Endothelial cell of umbilical vein (primary cell): ENCODE measurements around the gene CNOT9. TPM values are rescaled to one million over a fixed set of nuclear protein-coding genes. Genes with fewer than 3 reads are reported as not detected.

Source experiments
- BruUV-seq: library from RNA; stranded (reverse); fragments of 400-500 nt; replicated peaks from 2 replicates; lab custom pipeline; 2021; lab: Mats Ljungman, UMichigan
- CTCF ChIA-PET: fragments of 300-600, 350-600 bp; sonication (Branson Sonifier 250); formaldehyde crosslinking; loops from one replicate; lab custom pipeline; 2021; ENCODE audit warnings: antibody characterized with exemption, inconsistent platforms; lab: Charles Lee
- POLR2A ChIA-PET: fragments of 300-600, 350-600 bp; sonication (Branson Sonifier 250); formaldehyde crosslinking; loops from one replicate; lab custom pipeline; 2021; ENCODE audit warnings: antibody characterized with exemption, inconsistent platforms; lab: Charles Lee
- DNase-seq: peaks from one replicate; pipeline ENCODE4 v3.0.0-alpha.2; 2011; ENCODE audit warnings: low read depth, low spot score
- FAIRE-seq: peaks from 2 replicates; lab custom pipeline; 2011; peaks lifted over from hg19 to GRCh38; lab: Jason Lieb, UNC
- H2AFZ ChIP-seq: 2 replicates; pipeline ENCODE4 v1.6.0; 2012; ENCODE audit warnings: low read depth, low read length, control low read depth, inconsistent platforms
- H3K27ac ChIP-seq: 2 replicates; pipeline ENCODE4 v1.5.1; 2011; ENCODE audit warnings: low read depth, mild to moderate bottlenecking, control low read depth, low read length, moderate library complexity; ENCODE audit not compliant: insufficient read depth
- H3K27me3 ChIP-seq, 2 experiments: 2 replicates each; pipeline versions ENCODE4 v1.6.0 to v1.6.1; 2011; ENCODE audit warnings: low read length in 2 of 2, mixed read lengths in 1 of 2; ENCODE audit not compliant: control insufficient read depth in 2 of 2, insufficient read depth in 2 of 2
- H3K36me3 ChIP-seq, 2 experiments: 2 replicates in 1 of 2; 3 replicates in 1 of 2; pipeline ENCODE4 v1.5.1; 2011; ENCODE audit warnings: low read length in 2 of 2, mild to moderate bottlenecking in 1 of 2, moderate library complexity in 1 of 2; ENCODE audit not compliant: control insufficient read depth in 2 of 2, insufficient read depth in 2 of 2; ENCODE audit errors: extremely low read depth in 1 of 2
- H3K4me1 ChIP-seq: 3 replicates; pipeline ENCODE4 v1.5.1; 2011; ENCODE audit warnings: mild to moderate bottlenecking, low read length; ENCODE audit not compliant: control insufficient read depth, insufficient read depth; ENCODE audit errors: extremely low read depth
- H3K4me2 ChIP-seq: 2 replicates; pipeline ENCODE4 v1.6.1; 2011; ENCODE audit warnings: low read length, control low read depth, mixed read lengths; ENCODE audit not compliant: insufficient read depth
- H3K4me3 ChIP-seq, 3 experiments: fragments of 200-600 bp in 1 of 3; sonication (generic), shearing (Covaris generic) in 1 of 3; replicated peaks in 1 of 3; 2 replicates each; pipeline ENCODE4 v1.5.1; 2011 to 2016; ENCODE audit warnings: control low read depth in 3 of 3, low read length in 3 of 3, mild to moderate bottlenecking in 2 of 3, inconsistent platforms in 1 of 3, low read depth in 1 of 3, moderate library complexity in 1 of 3; ENCODE audit not compliant: insufficient read depth in 1 of 3
- H3K79me2 ChIP-seq: 2 replicates; pipeline ENCODE4 v1.6.0; 2012; ENCODE audit warnings: low read length, inconsistent platforms; ENCODE audit not compliant: control insufficient read depth, insufficient read depth
- H3K9ac ChIP-seq: replicated peaks from 2 replicates; pipeline ENCODE3; 2011; ENCODE audit warnings: low read length, control low read depth; ENCODE audit not compliant: insufficient read depth; ENCODE audit errors: extremely low read depth
- H3K9me1 ChIP-seq: replicated peaks from 3 replicates; pipeline ENCODE4 v1.6.0; 2011; ENCODE audit warnings: mild to moderate bottlenecking, low read length; ENCODE audit not compliant: control insufficient read depth, insufficient read depth; ENCODE audit errors: extremely low read depth
- H3K9me3 ChIP-seq: replicated peaks from 2 replicates; pipeline ENCODE4 v1.5.1; 2012; ENCODE audit warnings: low read length, inconsistent platforms; ENCODE audit not compliant: control insufficient read depth, insufficient read depth
- H4K20me1 ChIP-seq: replicated peaks from 2 replicates; pipeline ENCODE3; 2011; ENCODE audit warnings: mild to moderate bottlenecking, low read length; ENCODE audit not compliant: control insufficient read depth, insufficient read depth; ENCODE audit errors: extremely low read depth
- CTCF ChIP-seq, 2 donors: IDR thresholded peaks; 1 replicate in 1 of 2; 2 replicates in 1 of 2; pipeline ENCODE4 v1.5.1; 2011; ENCODE audit warnings: low read length in 2 of 2, mild to moderate bottlenecking in 2 of 2, moderate library complexity in 2 of 2, control low read depth in 1 of 2, inconsistent platforms in 1 of 2, low read depth in 1 of 2; ENCODE audit not compliant: insufficient read depth in 1 of 2; ENCODE audit errors: extremely low read depth in 1 of 2
- EZH2 ChIP-seq: IDR thresholded peaks from 2 replicates; pipeline ENCODE4 v1.6.1; 2012; ENCODE audit warnings: borderline replicate concordance, low read depth, mild to moderate bottlenecking, moderate library complexity, low read length, inconsistent platforms; ENCODE audit not compliant: severe bottlenecking
- FOS ChIP-seq: IDR thresholded peaks from 2 replicates; pipeline ENCODE4 v1.6.1; 2011; ENCODE audit warnings: mild to moderate bottlenecking, low read length, moderate library complexity, borderline replicate concordance; ENCODE audit not compliant: insufficient read depth
- GATA2 ChIP-seq: IDR thresholded peaks from 2 replicates; pipeline ENCODE4 v1.7.0; 2011; ENCODE audit warnings: low read depth, mild to moderate bottlenecking, moderate library complexity, mixed read lengths, low read length; ENCODE audit not compliant: insufficient read length, insufficient read depth
- JUN ChIP-seq: IDR thresholded peaks from 2 replicates; pipeline ENCODE4 v1.6.1; 2011; ENCODE audit warnings: borderline replicate concordance, low read depth; ENCODE audit not compliant: insufficient read length, insufficient read depth
- MAX ChIP-seq: IDR thresholded peaks from 2 replicates; pipeline ENCODE4 v1.6.1; 2011; ENCODE audit not compliant: insufficient read depth, insufficient read length
- MYC ChIP-seq: IDR thresholded peaks from one replicate; pipeline ENCODE4 v1.6.1; 2011; ENCODE audit warnings: mild to moderate bottlenecking, low read depth, low read length
- POLR2A ChIP-seq: IDR thresholded peaks from 2 replicates; pipeline ENCODE4 v1.6.1; 2012; ENCODE audit warnings: low read depth, mild to moderate bottlenecking, control low read depth, low read length
- POLR2AphosphoS5 ChIP-seq: IDR thresholded peaks from 2 replicates; pipeline ENCODE4 v1.6.1; 2012; ENCODE audit warnings: low read depth, mild to moderate bottlenecking, control low read depth, low read length, moderate library complexity; ENCODE audit not compliant: insufficient read depth
- dilution Hi-C: fragments of 300-500 bp; cut with MboI; formaldehyde crosslinking; loops from one replicate; pipeline ENCODE4 v1.15.0; 2019; ENCODE audit warnings: low sequenced_read_pairs; ENCODE audit not compliant: extremely low pct_ligation_motif_present
- intact Hi-C: fragments of 100-400 bp; cut with micrococcal nuclease; formaldehyde crosslinking; loops from one replicate; pipeline ENCODE4 v1.10.0; 2022
- polyA plus RNA-seq, 4 experiments: library from polyadenylated mRNA; depleted of rRNA in 3 of 4; stranded (reverse) in 3 of 4; unstranded in 1 of 4; fragments of >200 nt; gene quantifications; 2 replicates each; pipeline versions ENCODE4 v1.2.1 to v1.2.3, GENCODE V29; 2011 to 2012; ENCODE audit warnings: missing spikeins in 1 of 4
- total RNA-seq: library from RNA; stranded (reverse); gene quantifications from 2 replicates; pipeline ENCODE4 v1.2.3, GENCODE V29; 2021

The CNOT9 gene
- total and polyA plus RNA-seq, 2 donors (not counting 3 experiments of a cell fraction or from before 2014, with no cell fraction given), result 53.2 to 68.9 TPM

GRCh38 chr2:218642786-218643185 is 74.1 kb downstream of the CNOT9 start:
- intact Hi-C loops, result no loop called here
- BruUV-seq, result no TSS peak
- no peak for FAIRE-seq

More at GRCh38 chr2:218642786-218643185, 74.1 kb downstream of the CNOT9 start:
- Histone ChIP-seq H3K79me2 (peaks cover 4% of the 10 kb centered on the region), H4K20me1 (no peaks in the 10 kb centered on the region), H3K36me3 (peaks cover 27 to 58% of the 10 kb centered on the region in 2 experiments), H3K4me3 (no peak overlapping the region), H3K4me1 (peaks cover 6% of the 10 kb centered on the region), H3K9ac (no peak overlapping the region), H3K9me3 (no peaks in the 10 kb centered on the region), H3K27ac (no peak overlapping the region), H3K9me1 (no peaks in the 10 kb centered on the region), H3K27me3 (no peaks in the 10 kb centered on the region), H3K4me2 (no peak overlapping the region), H2AFZ (no peak overlapping the region)
- no peak for TF ChIP-seq CTCF (IDR thresholded peaks at IDR 0.05; ENCODE audit: extremely low read depth in 1 of 2, insufficient read depth in 1 of 2, low read depth in 1 of 2, low read length in 2 of 2)
- no peak for TF ChIP-seq FOS
- no peak for TF ChIP-seq JUN
- no peak for TF ChIP-seq GATA2
- TF ChIP-seq POLR2A, result no peak
- no peak for TF ChIP-seq EZH2
- TF ChIP-seq POLR2AphosphoS5, result no peak
- TF ChIP-seq MYC, result no peak
- no peak for TF ChIP-seq MAX
- DNase-seq, result no peak
- CTCF ChIA-PET, result no interaction called here
- POLR2A ChIA-PET, result no interaction called here
- dilution Hi-C loops, result no loop called here
